HL-60 (cell line): ENCODE results near the gene IFITM1.
"Not testable (repeated sequence)": the region's sequence is repeated elsewhere in the genome, so short reads cannot be mapped to it uniquely, and the experiment has no call there.

Source experiments
- DNase-seq, 2 experiments: peaks; one replicate each; pipeline ENCODE4 v3.0.0-alpha.2; 2010 to 2020; ENCODE audit warnings: low read depth in 1 of 2, low spot score in 1 of 2
- H3K27ac ChIP-seq: fragments of 250-450 bp; sonication (Bioruptor Pico); replicated peaks from 2 replicates; pipeline ENCODE4 v1.5.1; 2020; ENCODE audit warnings: mild to moderate bottlenecking, moderate library complexity
- H3K27me3 ChIP-seq: fragments of 250-450 bp; sonication (Bioruptor Pico); 2 replicates; pipeline ENCODE4 v1.5.1; 2021; ENCODE audit warnings: mild to moderate bottlenecking, moderate library complexity; ENCODE audit not compliant: insufficient read depth, poor library complexity, severe bottlenecking
- H3K4me3 ChIP-seq: replicated peaks from 2 replicates; pipeline ENCODE4 v1.5.1; 2011; ENCODE audit warnings: mild to moderate bottlenecking, control low read depth, low read length; ENCODE audit not compliant: insufficient read depth
- GABPA ChIP-seq: IDR thresholded peaks from 2 replicates; pipeline ENCODE4 v1.6.1; 2012; ENCODE audit warnings: low read depth
- POLR2AphosphoS5 ChIP-seq: IDR thresholded peaks from 2 replicates; pipeline ENCODE4 v1.6.1; 2012; ENCODE audit warnings: low read depth
- REST ChIP-seq: IDR thresholded peaks from 2 replicates; pipeline ENCODE4 v1.6.1; 2012; ENCODE audit warnings: low read depth; ENCODE audit not compliant: insufficient replicate concordance
- SPI1 ChIP-seq: IDR thresholded peaks from 2 replicates; pipeline ENCODE4 v1.6.1; 2012; ENCODE audit warnings: low read depth, mild to moderate bottlenecking, borderline replicate concordance
- TF ChIP-seq, protein P1 (sequence below): IDR thresholded peaks from one replicate; pipeline ENCODE4 v1.5.1; 2011; ENCODE audit warnings: low read length, control low read depth, inconsistent platforms; ENCODE audit not compliant: insufficient read depth

The IFITM1 gene

GRCh38 chr11:326842-327580 lies 13.2 kb downstream of the IFITM1 start:
- H3K27ac ChIP-seq = peak overlapping the region; percentile 44
- no peak overlapping the region for H3K4me3 ChIP-seq
- H3K27me3 ChIP-seq = peaks cover 4% of the 10 kb centered on the region
- DNase-seq = peak; percentile 50 to 83
- no peak for TF ChIP-seq REST
- TF ChIP-seq, protein P1, sequence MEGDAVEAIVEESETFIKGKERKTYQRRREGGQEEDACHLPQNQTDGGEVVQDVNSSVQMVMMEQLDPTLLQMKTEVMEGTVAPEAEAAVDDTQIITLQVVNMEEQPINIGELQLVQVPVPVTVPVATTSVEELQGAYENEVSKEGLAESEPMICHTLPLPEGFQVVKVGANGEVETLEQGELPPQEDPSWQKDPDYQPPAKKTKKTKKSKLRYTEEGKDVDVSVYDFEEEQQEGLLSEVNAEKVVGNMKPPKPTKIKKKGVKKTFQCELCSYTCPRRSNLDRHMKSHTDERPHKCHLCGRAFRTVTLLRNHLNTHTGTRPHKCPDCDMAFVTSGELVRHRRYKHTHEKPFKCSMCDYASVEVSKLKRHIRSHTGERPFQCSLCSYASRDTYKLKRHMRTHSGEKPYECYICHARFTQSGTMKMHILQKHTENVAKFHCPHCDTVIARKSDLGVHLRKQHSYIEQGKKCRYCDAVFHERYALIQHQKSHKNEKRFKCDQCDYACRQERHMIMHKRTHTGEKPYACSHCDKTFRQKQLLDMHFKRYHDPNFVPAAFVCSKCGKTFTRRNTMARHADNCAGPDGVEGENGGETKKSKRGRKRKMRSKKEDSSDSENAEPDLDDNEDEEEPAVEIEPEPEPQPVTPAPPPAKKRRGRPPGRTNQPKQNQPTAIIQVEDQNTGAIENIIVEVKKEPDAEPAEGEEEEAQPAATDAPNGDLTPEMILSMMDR = no peak
- no peak for TF ChIP-seq GABPA
- peak; percentile 88 for TF ChIP-seq SPI1
- TF ChIP-seq POLR2AphosphoS5 = peak; percentile 57

- TF ChIP-seq SPI1 (no peak), POLR2AphosphoS5 (no peak), GABPA (no peak), REST (no peak)
- TF ChIP-seq, protein P1 = no peak
- Histone ChIP-seq H3K27ac (peak overlapping the region; percentile 44), H3K4me3 (no peak overlapping the region), H3K27me3 (peaks cover 4% of the 10 kb centered on the region)
- DNase-seq = no peak
Measured at GRCh38 chr11:327581-327923, 13.7 kb downstream of the IFITM1 start.

- H3K27ac ChIP-seq = no peak overlapping the region
- no peak for TF ChIP-seq SPI1
- no peak for TF ChIP-seq GABPA
- TF ChIP-seq POLR2AphosphoS5 = no peak
- TF ChIP-seq REST = no peak
- TF ChIP-seq, protein P1 = no peak
- H3K4me3 ChIP-seq = no peak overlapping the region
- no peak for DNase-seq
- peaks cover 4% of the 10 kb centered on the region for H3K27me3 ChIP-seq
Measured at GRCh38 chr11:328012-328411, 14.2 kb downstream of the IFITM1 start.

DNA sequence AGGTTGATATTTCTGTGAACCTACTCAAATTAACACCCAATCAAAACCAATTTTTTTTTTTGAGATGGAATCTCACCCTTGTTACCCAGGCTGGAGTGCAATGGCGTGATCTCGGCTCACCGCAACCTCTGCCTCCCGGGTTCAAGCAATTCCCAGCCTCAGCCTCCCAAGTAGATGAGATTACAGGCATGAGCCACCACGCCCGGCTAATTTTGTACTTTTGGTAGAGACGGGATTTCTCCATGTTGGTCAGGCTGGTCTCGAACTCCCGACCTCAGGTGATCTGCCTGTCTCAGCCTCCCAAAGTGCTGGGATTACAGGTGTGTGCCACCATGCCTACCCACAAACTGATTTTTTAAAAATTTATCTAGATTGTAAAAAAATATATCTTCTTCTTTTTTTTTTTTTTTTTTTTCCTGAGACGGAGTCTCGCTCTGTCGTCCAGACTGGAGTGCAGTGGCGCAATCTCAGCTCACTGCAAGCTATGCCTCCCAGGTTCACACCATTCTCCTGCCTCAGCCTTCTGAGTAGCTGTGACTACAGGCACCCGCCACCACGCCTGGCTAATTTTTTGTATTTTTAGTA lies 14.8 kb downstream of the IFITM1 start:
- H3K27ac ChIP-seq, DNase-seq, H3K27me3 ChIP-seq, H3K4me3 ChIP-seq: not testable (repeated sequence)
